Fibroblast of skin of left biceps (primary cell): ENCODE results near the gene SAP25.
A peak's percentile ranks its signal among the peaks of the same experiment; 100 is the strongest.
"Not testable (repeated sequence)": the region's sequence is repeated elsewhere in the genome, so short reads cannot be mapped to it uniquely, and the experiment has no call there.

Experiments
- DNase-seq, 2 experiments: peaks; one replicate each; pipeline ENCODE4 v3.0.0-alpha.2; 2013; ENCODE audit warnings: low read depth in 2 of 2

SAP25 gene

DNA sequence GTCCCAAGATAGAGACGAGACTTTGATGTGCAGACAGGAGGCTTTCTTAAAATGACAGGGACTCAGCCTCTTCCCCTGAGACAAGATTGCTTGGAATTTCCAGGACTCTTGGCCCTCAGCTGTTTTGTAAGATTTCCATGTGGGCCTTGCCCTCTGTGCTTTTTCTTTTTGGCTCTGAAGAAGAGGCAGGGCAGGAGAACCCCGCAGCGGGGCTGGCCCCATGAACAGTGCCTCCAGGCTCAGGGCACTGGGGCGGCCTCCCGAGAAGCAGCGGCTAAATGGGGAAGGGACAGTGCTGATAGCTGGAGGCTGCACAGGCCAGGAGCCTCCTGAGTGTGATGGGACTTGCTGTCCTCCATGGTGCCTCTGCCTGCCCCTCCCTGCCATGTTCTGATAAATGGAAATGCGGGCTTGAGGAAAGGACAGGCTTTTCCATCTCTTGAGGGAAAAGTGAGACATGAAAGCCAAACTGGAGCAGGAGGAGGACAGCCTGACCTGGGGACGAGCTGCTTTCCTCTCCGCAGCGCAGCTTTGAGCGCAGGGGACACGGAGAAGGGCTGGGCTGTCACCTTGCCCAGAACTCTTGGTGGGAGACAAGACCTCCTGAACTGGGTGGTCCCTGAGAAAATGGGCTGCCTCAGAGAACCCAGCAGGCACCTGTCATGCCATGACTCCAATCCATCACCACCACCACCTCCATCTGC lies 12.1 kb downstream of the SAP25 start:
- DNase-seq = no peak

DNA sequence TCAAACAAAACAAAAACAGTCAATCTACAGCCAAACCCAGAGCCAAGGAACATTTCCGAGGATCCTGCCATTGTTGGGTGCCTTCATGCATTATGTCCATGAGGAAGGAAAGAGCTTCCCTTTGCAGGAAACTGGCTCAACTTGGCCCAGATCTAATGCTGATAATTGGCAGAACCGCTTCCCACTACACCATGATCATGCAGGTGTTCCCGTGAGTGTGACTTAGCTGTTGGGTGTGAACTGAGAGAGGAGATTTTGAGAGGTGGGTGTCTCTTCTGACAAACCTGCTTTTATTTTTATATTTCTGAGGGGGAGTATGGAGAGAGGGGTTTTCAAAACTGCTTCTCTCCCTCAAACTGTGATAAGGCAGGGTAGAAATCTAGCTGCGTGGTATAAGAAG lies 14.6 kb downstream of the SAP25 start:
- no peak for DNase-seq

DNA sequence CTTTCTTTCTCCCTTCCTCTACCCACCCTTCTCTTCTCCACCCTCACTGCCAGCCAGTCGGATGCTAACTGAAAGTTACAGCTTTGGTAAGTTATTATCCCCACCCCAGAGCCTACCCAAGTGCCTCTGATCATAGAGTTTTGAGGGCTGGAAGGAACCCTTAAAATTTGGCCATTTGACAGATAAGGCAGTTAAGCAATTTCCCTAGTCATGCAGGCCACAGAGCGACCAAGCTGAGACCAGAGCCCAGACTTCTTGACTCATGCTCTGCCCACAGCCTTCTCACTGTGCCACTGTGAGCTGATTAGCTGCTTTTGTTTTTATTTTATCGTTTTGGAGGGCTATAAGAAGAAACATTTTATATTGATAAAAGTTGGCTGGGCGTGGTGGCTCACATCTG lies 17.2 kb downstream of the SAP25 start:
- DNase-seq = no peak

DNA sequence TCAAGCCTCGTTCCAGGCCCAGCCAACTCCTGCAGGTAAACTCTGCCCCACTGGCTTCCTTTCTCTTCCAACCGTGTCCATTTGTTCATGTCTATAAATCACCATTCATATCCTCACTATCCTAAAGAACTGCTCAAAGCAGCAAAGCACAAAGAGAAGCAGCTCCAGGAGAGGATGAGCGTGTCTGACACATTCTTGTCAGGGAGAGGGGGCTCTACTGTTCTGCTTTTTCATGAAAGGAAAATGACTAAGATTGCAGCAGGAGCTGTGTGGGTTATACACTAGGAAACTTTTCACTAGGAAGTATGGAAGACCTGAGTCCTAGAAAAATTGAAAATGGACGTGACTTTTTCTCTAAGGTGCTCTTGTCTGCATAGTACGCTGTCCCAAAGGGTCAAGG lies 18.0 kb downstream of the SAP25 start:
- DNase-seq = no peak

DNA sequence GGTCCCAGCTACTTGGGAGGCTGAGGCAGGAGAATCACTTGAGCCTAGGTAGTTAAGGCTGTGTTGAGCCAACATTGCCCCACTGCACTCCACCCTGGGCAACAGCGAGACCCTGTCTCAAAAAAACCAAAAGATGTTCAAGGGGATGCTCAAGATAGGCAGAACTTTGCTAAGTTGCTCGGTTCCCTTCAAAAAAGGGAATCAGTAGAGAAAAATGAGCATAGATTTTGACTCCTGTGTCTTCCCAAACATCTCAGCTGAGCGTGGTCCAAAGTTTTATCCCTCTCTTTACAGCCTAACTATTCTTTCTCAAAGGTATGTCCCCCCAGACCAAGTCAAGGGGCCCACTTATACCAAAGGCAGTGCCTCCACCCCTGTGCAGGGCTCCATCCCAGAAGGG lies 20.7 kb downstream of the SAP25 start:
- no peak for DNase-seq

DNA sequence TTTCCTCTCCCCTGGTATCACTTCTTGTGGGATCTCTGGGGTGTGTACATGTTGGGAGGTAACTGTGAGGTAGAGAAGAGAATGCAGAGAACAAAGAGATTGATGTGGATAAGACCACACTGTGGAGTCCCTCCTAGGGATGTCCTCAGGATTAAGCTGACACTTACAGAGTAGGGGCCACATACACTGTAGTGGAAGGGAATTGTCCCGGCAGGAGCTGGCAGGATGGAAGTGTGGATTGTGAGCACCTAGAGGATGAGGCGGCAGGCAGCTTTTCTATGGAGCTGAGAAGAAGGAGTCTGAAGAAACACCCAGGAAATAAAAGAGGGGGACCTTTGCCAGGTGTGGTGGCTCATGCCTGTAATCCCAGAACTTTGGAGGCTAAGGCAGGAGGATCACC lies 21.2 kb downstream of the SAP25 start:
- DNase-seq = no peak

DNA sequence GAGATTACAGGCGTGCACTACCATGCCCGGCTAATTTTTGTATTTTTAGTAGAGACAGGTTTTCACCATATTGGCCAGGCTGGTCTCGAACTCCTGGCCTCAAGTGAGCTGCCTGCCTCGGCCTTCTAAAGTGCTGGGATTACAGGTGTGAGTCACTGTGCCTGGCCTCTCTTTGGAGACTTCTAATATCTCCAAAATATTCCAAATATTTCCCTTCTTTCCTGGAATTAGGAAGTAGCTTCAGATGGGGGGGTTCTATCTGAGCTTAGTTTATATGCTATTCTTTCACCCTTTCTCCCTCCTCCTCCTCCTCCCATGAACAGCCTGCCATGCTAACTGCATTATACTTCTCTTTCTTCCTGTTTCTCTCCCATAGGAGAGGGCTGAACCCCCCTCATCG lies 25.3 kb downstream of the SAP25 start:
- peak in 1 of 2 experiments; percentile 24 for DNase-seq

DNA sequence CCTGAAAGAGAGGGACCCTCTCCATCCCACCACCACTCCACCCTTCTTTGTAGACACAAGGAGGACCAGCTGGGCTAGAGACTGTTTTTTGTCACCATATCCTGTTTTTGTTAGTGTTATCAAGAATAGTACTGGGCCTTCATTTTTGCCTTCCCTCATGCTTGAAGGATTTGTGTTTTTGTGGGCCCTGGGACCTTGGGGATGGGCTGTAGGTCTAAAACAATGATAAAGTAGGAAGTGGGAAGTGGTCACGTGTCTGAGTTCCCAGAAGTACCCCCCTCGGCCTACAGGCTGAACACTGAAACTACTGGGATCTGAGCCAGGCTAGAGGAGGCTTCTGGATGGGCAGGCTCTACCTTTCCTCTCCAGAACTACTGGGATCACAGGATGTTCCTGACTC lies 25.8 kb downstream of the SAP25 start:
- DNase-seq = no peak

DNA sequence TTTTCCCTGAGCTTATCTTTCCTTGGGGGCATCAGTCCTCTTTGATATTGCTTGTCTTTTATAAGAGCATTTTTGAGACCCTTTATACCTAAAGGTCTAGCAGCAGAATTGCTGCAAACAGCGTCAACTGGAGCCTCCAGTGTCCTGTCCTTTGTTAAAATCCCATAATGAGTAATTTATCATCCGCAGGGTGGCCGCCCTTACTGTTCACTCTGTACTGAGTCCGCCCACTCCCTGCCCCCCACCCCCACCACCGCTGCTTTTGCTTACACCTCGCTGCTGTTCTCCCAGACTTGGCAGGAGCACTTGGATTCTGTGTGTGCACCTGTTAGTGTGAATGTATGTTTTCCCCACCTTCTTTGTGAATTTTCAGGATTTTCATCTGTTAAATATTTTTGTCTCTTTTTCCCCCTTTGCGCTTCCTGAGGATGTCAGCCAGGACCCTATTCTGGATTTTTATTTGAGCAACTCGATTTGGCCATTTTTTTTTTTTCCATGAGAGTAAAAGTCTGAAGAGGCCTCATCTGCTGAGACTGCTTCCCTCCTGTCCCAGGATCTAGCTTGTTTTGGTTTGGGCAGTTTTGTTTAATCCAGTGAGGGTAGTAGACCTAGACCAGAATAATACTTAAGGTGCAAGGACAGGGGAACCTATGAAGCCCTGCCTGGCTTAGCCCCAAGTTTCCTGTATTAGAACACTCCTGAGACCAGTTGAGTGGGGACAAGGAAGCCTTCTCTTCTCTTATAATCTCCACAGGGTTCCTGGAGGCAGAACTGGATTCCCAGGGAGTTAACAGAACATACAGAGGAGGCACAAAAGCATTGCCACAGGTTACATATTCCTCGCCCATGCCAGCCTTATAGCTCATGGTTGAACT lies 26.5 kb downstream of the SAP25 start:
- DNase-seq = no peak

DNA sequence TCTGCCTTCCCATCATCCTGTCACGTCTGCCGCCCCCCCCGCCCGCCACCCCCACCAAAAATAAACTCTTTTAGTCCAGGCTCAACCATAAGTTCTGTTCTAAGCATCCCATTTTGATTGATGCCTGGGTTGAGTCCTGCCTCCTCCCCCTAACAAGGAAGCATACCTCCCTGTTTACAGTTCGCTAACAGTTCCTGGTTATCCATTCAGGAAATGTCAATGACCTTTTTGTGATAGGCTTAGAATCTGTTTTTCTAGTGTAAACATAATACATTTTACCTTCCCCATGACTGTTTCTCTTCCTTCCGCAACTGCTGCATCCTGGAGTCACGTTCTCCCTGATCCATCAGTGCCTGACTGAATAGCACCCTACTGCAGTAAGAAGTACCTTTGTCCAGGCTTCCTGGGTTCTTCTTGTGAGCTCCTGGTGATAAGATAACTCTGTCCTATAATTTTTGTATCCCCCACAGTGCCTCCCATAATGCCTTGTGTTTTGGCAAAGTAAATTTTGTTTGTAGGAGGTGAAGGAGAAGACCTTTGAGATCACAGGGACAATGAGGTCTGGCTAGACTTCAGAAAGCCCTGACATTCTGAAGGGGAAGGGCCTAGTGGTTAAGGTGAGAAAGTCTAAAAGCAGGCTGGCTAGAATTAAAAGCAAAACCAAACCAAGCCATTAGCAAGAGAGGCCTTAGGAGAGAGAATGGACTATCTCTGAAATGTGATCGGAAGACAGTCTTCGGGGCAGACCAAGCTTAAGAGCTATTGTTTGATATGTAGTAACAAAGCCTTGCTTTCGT lies 27.4 kb downstream of the SAP25 start:
- DNase-seq = no peak

DNA sequence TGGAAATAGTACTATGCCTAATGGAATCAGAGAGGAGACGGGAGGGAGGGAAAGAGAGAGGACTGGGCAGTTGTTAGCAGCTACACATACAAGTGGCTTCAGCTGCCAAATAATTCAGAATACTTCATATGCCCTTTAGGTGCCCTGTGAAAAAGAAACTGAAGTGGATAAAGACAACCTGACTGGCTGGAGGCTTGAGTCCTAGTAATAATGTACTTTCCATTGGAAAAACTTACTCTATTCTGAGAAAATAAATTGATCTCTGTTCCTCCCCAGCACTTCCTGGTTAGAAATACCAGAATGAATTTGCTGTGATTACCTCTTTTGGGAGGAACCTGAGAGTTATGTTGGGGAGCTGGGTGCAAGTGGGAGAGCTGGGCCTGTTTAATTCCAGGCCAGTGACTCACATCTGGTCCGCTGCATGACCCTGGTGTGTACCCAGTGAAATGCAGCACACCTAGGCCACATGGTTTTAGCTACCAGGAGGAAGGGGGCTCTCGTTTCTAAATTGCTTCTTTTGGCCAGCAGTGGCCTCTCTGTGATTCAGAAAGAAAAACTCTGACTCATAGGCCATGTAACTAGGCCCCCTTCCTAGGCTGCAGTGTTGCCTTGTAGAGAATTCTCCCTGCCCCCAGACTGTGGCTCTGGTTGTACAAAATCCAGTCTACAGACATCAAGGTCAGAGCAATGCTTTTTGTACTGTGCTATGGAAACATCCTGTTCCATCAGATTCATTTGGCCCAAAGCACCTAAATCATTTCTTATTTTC lies 28.2 kb downstream of the SAP25 start:
- peak; percentile 66 to 73 for DNase-seq

DNA sequence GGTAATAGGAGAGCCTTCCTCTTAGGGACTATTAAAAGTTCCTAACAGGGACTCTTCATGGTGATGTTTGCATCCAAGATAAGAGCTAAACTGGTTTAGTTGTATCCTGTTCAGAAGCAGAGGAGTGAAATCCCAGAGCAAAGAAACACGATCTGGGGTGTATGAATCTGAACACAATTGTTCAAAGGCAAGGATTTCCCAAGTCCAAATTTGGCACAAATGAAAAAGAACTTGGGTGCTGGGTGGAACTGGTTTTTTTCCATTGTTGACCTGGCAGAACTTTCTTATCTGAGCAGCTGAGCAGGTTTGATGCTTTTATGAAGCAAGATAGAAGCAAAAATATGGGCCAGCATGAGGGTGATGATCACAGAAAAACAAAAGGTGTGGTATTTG lies 28.7 kb downstream of the SAP25 start:
- DNase-seq = no peak

DNA sequence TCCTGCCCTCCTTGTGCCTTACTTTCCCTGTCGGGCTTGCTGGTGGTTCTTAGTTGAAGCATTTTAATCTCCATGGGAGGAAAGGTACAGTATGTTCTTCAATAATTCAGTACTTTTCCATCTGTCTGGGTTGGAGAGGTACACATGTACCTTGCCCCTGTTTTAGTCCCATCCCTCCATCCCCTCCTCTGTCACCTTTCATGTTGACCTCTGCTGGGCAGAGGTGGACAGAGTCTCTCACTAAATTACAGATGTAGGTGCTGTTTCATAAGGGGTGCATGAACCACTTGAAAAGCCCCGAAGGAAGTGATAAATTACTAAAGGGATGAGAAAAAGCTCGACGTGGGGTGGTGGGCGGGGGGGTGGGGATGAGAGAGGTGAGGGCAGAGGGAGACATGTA lies 29.3 kb downstream of the SAP25 start:
- no peak for DNase-seq

DNA sequence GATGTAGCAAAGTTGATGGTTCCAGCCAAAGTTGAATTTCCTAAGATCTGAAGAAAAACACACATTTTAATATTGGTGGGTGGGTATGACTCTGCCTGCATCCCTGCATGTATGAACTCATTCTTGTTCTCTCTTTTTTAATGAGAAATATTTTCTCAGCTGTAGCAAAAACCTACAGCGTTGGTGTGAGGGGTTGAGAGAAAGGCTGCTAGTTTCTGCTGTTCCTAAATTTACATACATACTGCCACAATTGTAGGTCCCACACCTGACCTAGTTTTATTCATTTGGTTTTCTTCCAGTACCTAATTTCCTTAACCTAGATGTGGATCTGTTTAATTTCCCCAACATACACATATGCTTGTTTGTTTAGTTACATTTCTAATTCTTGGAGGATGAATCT lies 30.1 kb downstream of the SAP25 start:
- no peak for DNase-seq

DNA sequence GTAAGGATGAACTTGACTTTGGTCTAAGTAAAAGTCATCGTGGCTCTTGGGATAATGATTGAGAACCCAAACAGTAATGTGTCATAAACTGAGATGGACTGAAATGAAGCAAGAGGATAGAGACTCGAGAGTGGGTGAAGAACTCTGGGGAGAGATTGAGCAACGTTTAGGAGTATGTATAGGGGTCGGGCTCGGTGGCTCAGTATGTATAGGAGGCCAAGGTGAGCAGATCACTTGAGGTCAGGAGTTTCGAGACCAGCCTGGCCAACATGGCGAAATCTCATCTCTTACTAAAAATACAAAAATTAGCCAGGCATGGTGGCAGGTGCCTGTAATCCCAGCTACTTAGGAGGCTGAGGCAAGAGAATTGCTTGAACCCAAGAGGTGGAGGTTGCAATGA lies 32.4 kb downstream of the SAP25 start:
- DNase-seq = not testable (repeated sequence)

DNA sequence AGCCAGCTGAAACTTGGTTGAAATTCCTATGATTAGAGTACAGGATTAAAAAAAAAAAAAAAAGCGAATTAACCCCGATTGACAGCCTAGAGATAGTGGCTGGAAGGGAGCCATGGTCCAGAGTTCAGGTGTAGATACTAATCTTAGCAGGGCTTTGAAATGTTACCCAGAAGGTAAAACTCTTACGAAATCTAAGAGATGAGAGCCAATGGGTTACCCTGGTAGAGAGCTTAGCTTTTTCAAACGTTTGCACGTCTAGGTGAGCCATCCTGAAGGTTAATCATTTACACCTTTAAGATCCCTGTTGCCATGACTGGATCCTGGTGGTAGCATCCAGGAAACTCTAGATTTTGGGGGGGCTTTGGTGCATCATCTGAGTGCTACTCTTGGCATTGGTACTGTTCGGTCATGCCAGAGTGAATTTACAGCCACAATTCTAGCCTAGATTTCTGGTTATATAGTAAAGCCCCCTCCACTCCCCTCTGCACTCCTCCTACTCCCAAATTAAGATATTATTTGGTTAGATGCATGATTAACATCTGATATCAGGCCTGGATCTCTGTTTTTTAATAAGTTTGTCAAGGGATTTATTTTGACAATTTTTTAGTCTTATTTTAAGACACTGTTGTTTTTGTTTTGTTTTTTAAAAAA lies 33.5 kb downstream of the SAP25 start:
- DNase-seq = no peak

DNA sequence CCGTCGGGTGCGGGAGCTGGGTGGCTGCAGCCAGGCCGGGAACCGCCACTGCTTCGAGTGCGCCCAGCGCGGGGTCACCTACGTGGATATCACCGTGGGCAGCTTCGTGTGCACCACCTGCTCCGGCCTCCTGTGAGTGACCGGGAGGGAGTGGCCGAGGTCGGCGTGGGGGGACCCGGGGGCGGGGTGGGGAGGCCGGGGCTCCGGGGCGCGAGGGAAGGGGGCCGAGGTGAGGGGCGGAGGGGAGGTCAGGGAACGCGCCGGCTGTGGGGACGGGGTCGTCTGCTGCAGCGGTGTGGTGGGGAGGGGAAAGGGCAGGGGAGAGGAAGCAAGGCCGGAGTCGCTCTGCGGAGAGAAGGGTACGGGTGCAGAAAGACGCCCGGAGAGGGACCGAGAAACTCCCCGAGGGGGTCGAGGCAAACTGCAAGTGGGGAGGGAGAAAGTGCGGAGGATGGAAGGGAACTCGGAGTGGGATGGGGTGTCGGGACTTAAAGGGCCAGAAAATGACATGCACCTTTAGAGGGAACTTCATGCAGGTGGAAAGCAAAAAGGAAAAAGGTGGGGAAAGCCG lies 34.2 kb downstream of the SAP25 start:
- DNase-seq = no peak

DNA sequence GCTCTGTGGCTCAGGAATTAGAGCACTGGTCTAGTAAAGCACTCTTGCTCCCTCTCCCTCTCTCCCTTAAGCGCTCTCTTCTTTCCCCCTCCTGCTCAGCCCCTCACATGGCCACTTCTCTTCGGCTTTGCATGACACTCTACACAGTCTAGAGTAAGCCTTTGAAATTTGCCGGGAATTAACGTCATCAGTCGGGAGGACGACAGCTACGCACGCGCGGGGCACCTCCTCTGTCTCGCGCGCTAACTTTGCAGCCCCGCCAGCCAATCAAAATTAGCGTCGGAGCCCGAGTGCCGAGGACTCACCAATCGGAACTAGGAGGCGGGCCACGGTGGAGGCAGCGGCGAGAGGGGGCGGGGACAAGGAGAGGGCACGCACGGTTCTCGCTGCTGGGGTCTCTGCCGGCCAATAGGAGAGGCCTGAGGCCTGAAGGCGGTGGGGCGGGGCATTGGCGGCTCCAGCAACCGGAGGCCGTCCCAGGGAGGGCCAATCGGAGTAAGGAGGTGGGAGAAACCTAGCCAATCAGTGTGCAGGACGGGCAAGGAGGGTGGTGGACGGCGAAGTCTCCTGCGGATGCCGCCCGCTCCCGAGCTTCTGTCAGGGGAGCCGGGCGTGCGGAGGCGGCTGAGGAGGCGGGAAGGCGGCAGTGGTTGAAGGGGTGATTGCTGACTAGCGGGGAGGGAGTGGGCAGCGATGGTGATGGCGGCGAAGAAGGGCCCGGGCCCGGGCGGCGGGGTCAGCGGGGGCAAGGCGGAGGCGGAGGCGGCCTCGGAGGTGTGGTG lies 34.9 kb downstream of the SAP25 start, which contains the start of gene AGFG2:
AGFG2 (plus strand) TSS at position 550 of the 782 bp plus-strand sequence; CDS start at position 694, 144 bp downstream.
- peak; percentile 99 for DNase-seq

DNA sequence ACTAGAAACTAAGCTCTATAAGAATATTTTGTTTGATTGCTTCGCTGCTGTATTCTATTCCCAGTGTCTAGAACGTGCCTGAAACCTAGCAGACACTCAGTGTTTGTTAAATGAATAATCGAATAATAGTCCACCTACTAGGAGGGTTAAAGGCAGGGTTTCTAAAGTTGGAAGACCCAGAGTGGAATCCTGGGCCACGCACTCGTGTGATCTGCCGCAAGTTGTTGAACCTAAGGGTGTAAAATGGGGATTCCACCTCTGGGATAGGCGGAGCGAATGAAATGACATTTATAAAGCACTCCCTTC lies 35.4 kb downstream of the SAP25 start:
- no peak for DNase-seq

DNA sequence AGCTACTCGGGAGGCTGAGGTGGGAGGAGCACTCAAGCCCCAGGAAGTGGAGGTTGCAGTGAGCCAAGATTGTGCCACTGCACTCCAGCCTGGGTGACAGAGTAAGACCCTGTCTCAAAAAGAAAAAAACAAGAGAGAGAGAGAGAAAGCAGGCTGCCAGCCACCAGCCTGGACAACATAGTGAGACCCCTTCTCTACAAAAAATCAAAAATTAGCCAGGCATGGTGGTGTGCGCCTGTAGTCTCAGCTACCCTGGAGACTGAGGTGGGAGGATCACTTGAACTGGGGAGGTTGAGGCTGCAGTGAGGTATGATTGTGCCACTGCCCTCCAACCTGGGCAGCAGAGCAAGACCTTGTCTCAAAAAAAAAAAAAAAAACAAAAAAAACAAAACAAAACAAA lies 37.0 kb downstream of the SAP25 start:
- DNase-seq = not testable (repeated sequence)
